DOHH2 (cell line): ENCODE results near the gene GPN2.

Experiments
- H3F3A ChIP-seq: fragments of 200-600 bp; sonication (generic), shearing (Covaris generic); 2 replicates; pipeline ENCODE4 v1.6.0; 2016; ENCODE audit warnings: antibody characterized with exemption, mild to moderate bottlenecking; ENCODE audit not compliant: control insufficient read depth, insufficient read depth
- H3K27ac ChIP-seq: fragments of 200-600 bp; sonication (generic); 2 replicates; pipeline ENCODE4 v1.5.1; 2014; ENCODE audit warnings: low read depth, mild to moderate bottlenecking, low read length, moderate library complexity
- H3K27me3 ChIP-seq: fragments of 200-600 bp; sonication (generic); 2 replicates; pipeline ENCODE4 v1.6.1; 2014; ENCODE audit warnings: mild to moderate bottlenecking, low read length, mixed read lengths; ENCODE audit not compliant: control insufficient read depth
- H3K36me3 ChIP-seq: fragments of 200-600 bp; sonication (generic); 2 replicates; pipeline ENCODE4 v1.6.1; 2014; ENCODE audit warnings: mild to moderate bottlenecking, low read length, moderate library complexity, mixed read lengths; ENCODE audit not compliant: control insufficient read depth
- H3K4me1 ChIP-seq: fragments of 200-600 bp; sonication (generic); 2 replicates; pipeline ENCODE4 v1.6.1; 2014; ENCODE audit warnings: mild to moderate bottlenecking, low read length, mixed read lengths; ENCODE audit not compliant: control insufficient read depth
- H3K4me2 ChIP-seq: fragments of 200-600 bp; sonication (generic); 2 replicates; pipeline ENCODE4 v1.6.0; 2014; ENCODE audit warnings: mild to moderate bottlenecking, low read length, moderate library complexity
- H3K4me3 ChIP-seq: fragments of 200-600 bp; sonication (generic); 2 replicates; pipeline ENCODE4 v1.5.1; 2014; ENCODE audit warnings: mild to moderate bottlenecking, low read length, mixed read lengths
- H3K79me2 ChIP-seq: fragments of 200-600 bp; sonication (generic); 2 replicates; pipeline ENCODE4 v1.6.1; 2014; ENCODE audit warnings: mild to moderate bottlenecking, low read length, mixed read lengths; ENCODE audit not compliant: control insufficient read depth
- H3K9me2 ChIP-seq: fragments of 200-600 bp; sonication (generic); replicated peaks from 2 replicates; pipeline ENCODE4 v1.6.1; 2014; ENCODE audit warnings: mild to moderate bottlenecking, low read length, mixed read lengths; ENCODE audit not compliant: control insufficient read depth
- H3K9me3 ChIP-seq: fragments of 200-600 bp; sonication (generic); 2 replicates; pipeline ENCODE4 v1.6.1; 2014; ENCODE audit warnings: antibody characterized with exemption, low read length, mixed read lengths; ENCODE audit not compliant: control insufficient read depth, insufficient read depth
- H4K20me1 ChIP-seq: fragments of 200-600 bp; sonication (generic); 2 replicates; pipeline ENCODE4 v1.6.0; 2014; ENCODE audit warnings: low read depth, mild to moderate bottlenecking, antibody characterized with exemption, low read length, moderate library complexity; ENCODE audit not compliant: control insufficient read depth, insufficient read depth
- CTCF ChIP-seq: fragments of 200-600 bp; sonication (generic); IDR thresholded peaks from one replicate; pipeline ENCODE4 v1.5.1; 2014; ENCODE audit warnings: antibody characterized with exemption, mild to moderate bottlenecking, low read depth, low read length; ENCODE audit not compliant: poor library complexity, severe bottlenecking
- EZH2phosphoT487 ChIP-seq: fragments of 200-600 bp; sonication (generic); IDR thresholded peaks from 2 replicates; pipeline ENCODE4 v1.6.1; 2017; ENCODE audit warnings: borderline replicate concordance, mild to moderate bottlenecking, antibody characterized with exemption, low read length, moderate library complexity, mixed read lengths

GPN2 gene

GRCh38 chr1:26915204-26915842 is 25.2 kb upstream of the GPN2 start:
- Histone ChIP-seq H3K4me1 (no peaks in the 10 kb centered on the region), H3K27ac (no peak overlapping the region), H3K36me3 (no peaks in the 10 kb centered on the region), H4K20me1 (no peaks in the 10 kb centered on the region), H3F3A (no peaks in the 10 kb centered on the region), H3K4me3 (no peak overlapping the region), H3K9me2 (no peaks in the 10 kb centered on the region), H3K4me2 (no peak overlapping the region), H3K79me2 (no peaks in the 10 kb centered on the region), H3K9me3 (no peaks in the 10 kb centered on the region), H3K27me3 (no peaks in the 10 kb centered on the region)
- TF ChIP-seq EZH2phosphoT487 = no peak
- TF ChIP-seq CTCF = no peak

- Histone ChIP-seq H3K27me3 (no peaks in the 10 kb centered on the region), H3K4me1 (no peaks in the 10 kb centered on the region), H3K79me2 (no peaks in the 10 kb centered on the region), H3F3A (no peaks in the 10 kb centered on the region), H3K9me2 (no peaks in the 10 kb centered on the region), H4K20me1 (no peaks in the 10 kb centered on the region), H3K36me3 (no peaks in the 10 kb centered on the region), H3K4me3 (no peak within 1 kb of the TSS), H3K9me3 (no peaks in the 10 kb centered on the region), H3K4me2 (no peak within 1 kb of the TSS), H3K27ac (no peak within 1 kb of the TSS)
- no peak for TF ChIP-seq CTCF
- TF ChIP-seq EZH2phosphoT487 = no peak
Measured at GRCh38 chr1:26913754-26914619, 23.9 kb upstream of the GPN2 start, which contains the start of gene NR0B2. NR0B2 (minus strand) TSS chr1:26913975; CDS start chr1:26913940, 35 bp downstream.

GRCh38 chr1:26913389-26913753 is 23.3 kb upstream of the GPN2 start:
- Histone ChIP-seq H3K27me3 (no peaks in the 10 kb centered on the region), H4K20me1 (no peaks in the 10 kb centered on the region), H3K9me3 (no peaks in the 10 kb centered on the region), H3K9me2 (no peaks in the 10 kb centered on the region), H3K27ac (no peak overlapping the region), H3K4me3 (no peak overlapping the region), H3K36me3 (no peaks in the 10 kb centered on the region), H3K79me2 (no peaks in the 10 kb centered on the region), H3K4me1 (no peaks in the 10 kb centered on the region), H3K4me2 (no peak overlapping the region), H3F3A (no peaks in the 10 kb centered on the region)
- no peak for TF ChIP-seq CTCF
- no peak for TF ChIP-seq EZH2phosphoT487
